Transverse colon (tissue), 4 donors: ENCODE measurements around the gene MRPL24. TPM values are rescaled to one million over a fixed set of nuclear protein-coding genes. Genes with fewer than 3 reads are reported as not detected.
"Not testable (repeated sequence)": the region's sequence is repeated elsewhere in the genome, so short reads cannot be mapped to it uniquely, and the experiment has no call there.

Experiments used
- DNase-seq: peaks from one replicate; pipeline ENCODE4 v3.0.0-alpha.2; 2019
- H3K27ac ChIP-seq, 4 donors: fragments of 200-600 bp; sonication (generic); 2 replicates each; pipeline ENCODE4 v1.5.1; 2016 to 2018; ENCODE audit warnings: inconsistent platforms in 4 of 4
- H3K27me3 ChIP-seq: fragments of 200-600 bp; sonication (generic); 2 replicates; pipeline ENCODE4 v1.5.1; 2017; ENCODE audit warnings: inconsistent platforms
- H3K36me3 ChIP-seq, 4 donors: fragments of 200-600 bp; sonication (generic); 2 replicates each; pipeline ENCODE4 v1.5.1; 2017 to 2019; ENCODE audit warnings: inconsistent platforms in 4 of 4
- H3K4me1 ChIP-seq, 4 donors: fragments of 200-600 bp; sonication (generic); 2 replicates each; pipeline ENCODE4 v1.5.1; 2017 to 2020; ENCODE audit warnings: inconsistent platforms in 4 of 4
- H3K4me3 ChIP-seq, 4 donors: fragments of 200-600 bp; sonication (generic); 1 replicate in 1 of 4; 2 replicates in 3 of 4; pipeline versions ENCODE4 v1.5.1 to v1.6.1; 2017 to 2019; ENCODE audit warnings: inconsistent platforms in 4 of 4
- H3K9me3 ChIP-seq, 2 donors: fragments of 200-600 bp; sonication (generic); 2 replicates each; pipeline ENCODE4 v1.5.1; 2017 to 2019; ENCODE audit warnings: inconsistent platforms in 2 of 2
- CTCF ChIP-seq, 5 experiments: fragments of 200-600 bp in 3 of 5; fragments of 450-650 bp in 2 of 5; sonication (generic) in 3 of 5; IDR thresholded peaks; 1 replicate in 2 of 5; 2 replicates in 3 of 5; pipeline ENCODE4 v1.5.1; 2016 to 2017; ENCODE audit warnings: antibody characterized with exemption in 5 of 5, inconsistent platforms in 3 of 5, mild to moderate bottlenecking in 2 of 5, moderate library complexity in 1 of 5
- EP300 ChIP-seq: sonication (generic); formaldehyde crosslinking; IDR thresholded peaks from one replicate; pipeline ENCODE4 v1.6.1; 2017; ENCODE audit warnings: antibody characterized with exemption, low read depth
- POLR2A ChIP-seq: fragments of 450-650 bp; IDR thresholded peaks from one replicate; pipeline ENCODE4 v1.6.1; 2016; ENCODE audit warnings: antibody characterized with exemption, mild to moderate bottlenecking, moderate library complexity
- POLR2AphosphoS5 ChIP-seq, 3 donors: sonication (generic); formaldehyde crosslinking; IDR thresholded peaks; one replicate each; pipeline ENCODE4 v1.6.1; 2016; ENCODE audit warnings: antibody characterized with exemption in 3 of 3
- WGBS, 2 donors: methylation state at CpG; one replicate each; pipeline ENCODE4 v1.1.5; 2018; ENCODE audit warnings: low coverage in 1 of 2; 5-methylcytosine and 5-hydroxymethylcytosine counted together
- in situ Hi-C, 4 donors: fragments of 200-750 bp; cut with MboI; loops; one replicate each; pipeline versions ENCODE4 v1.15.0 to v1.15.1; 2017; ENCODE audit warnings: low sequenced_read_pairs in 3 of 4, low pct_ligation_motif_present in 1 of 4, low pct_unique_long_range_greater_than_20kb in 1 of 4
- intact Hi-C: fragments of 100-400 bp; cut with DNase I; formaldehyde crosslinking; loops from one replicate; pipeline ENCODE4 v1.15.1; 2023; ENCODE audit warnings: low total_unique reads
- total RNA-seq, 4 donors: library from RNA; depleted of rRNA; stranded (reverse); fragments of >200 nt; gene quantifications; one replicate each; pipeline ENCODE4 v1.1.0, GENCODE V29; 2016

Gene MRPL24
- total RNA-seq, 4 donors from 2014 or later, result 6.8 to 44.9 (median 37.1) TPM

GRCh38 chr1:156760796-156761104 is 19.9 kb upstream of the MRPL24 start:
- 85% methylated on average over 4 of the region's 4 CpGs for WGBS, 2 donors
- Histone ChIP-seq H3K27me3 (no peaks in the 10 kb centered on the region), H3K4me1 (peaks cover 0 to 2% (median 1%) of the 10 kb centered on the region in 4 donors), H3K36me3 (no peaks in the 10 kb centered on the region), H3K9me3 (no peaks in the 10 kb centered on the region), H3K27ac (no peak overlapping the region), H3K4me3 (no peak overlapping the region)
- intact Hi-C loops (no loop called here), in situ Hi-C loops (no loop called here)
- TF ChIP-seq EP300 (no peak), POLR2AphosphoS5 (IDR thresholded peaks at IDR 0.05) (no peak), POLR2A (no peak), CTCF (IDR thresholded peaks at IDR 0.05) (no peak)
- no peak for DNase-seq

- Histone ChIP-seq H3K27me3 (no peaks in the 10 kb centered on the region), H3K4me1 (no peaks in the 10 kb centered on the region), H3K27ac (no peak overlapping the region), H3K36me3 (no peaks in the 10 kb centered on the region), H3K9me3 (no peaks in the 10 kb centered on the region), H3K4me3 (no peak overlapping the region)
- in situ Hi-C loops (no loop called here), intact Hi-C loops (no loop called here)
- no peak for DNase-seq
- WGBS, 2 donors, result 43 to 66% methylated on average over 1 to 6 of the region's 6 CpGs
- TF ChIP-seq CTCF (IDR thresholded peaks at IDR 0.05), result no peak
- no peak for TF ChIP-seq EP300
These were observed 19.4 kb upstream of the MRPL24 start for GRCh38 chr1:156760092-156760795.

- H3K4me1 ChIP-seq, result peaks cover 4 to 10% (median 6%) of the 10 kb centered on the region in 4 donors
- H3K4me3 ChIP-seq, H3K27ac ChIP-seq, H3K9me3 ChIP-seq, H3K36me3 ChIP-seq, intact Hi-C loops, DNase-seq, H3K27me3 ChIP-seq, in situ Hi-C loops: not testable (repeated sequence)
- WGBS, 2 donors, result 94 to 96% methylated on average over 4 to 10 of the region's 10 CpGs
These were observed 16.8 kb upstream of the MRPL24 start for GRCh38 chr1:156757572-156758253.

- H3K27me3 ChIP-seq, result no peaks in the 10 kb centered on the region
- peaks cover 5 to 15% (median 8%) of the 10 kb centered on the region in 4 donors for H3K4me1 ChIP-seq
- no peaks in the 10 kb centered on the region for H3K9me3 ChIP-seq
- H3K4me3 ChIP-seq, result no peak overlapping the region
- H3K27ac ChIP-seq, result no peak overlapping the region
- WGBS, 2 donors, result 86 to 94% methylated on average over 1 of the region's 1 CpG
- no peak for TF ChIP-seq POLR2AphosphoS5 (IDR thresholded peaks at IDR 0.05)
- TF ChIP-seq CTCF (IDR thresholded peaks at IDR 0.05), result no peak
- no peak for TF ChIP-seq POLR2A
- no peak for TF ChIP-seq EP300
- intact Hi-C loops (no loop called here), in situ Hi-C loops (no loop called here)
- H3K36me3 ChIP-seq, result no peaks in the 10 kb centered on the region
- DNase-seq, result no peak
These were observed 15.5 kb upstream of the MRPL24 start for GRCh38 chr1:156756355-156756754.
